Measurements from ENCODE around the gene SLC16A3.

DNA sequence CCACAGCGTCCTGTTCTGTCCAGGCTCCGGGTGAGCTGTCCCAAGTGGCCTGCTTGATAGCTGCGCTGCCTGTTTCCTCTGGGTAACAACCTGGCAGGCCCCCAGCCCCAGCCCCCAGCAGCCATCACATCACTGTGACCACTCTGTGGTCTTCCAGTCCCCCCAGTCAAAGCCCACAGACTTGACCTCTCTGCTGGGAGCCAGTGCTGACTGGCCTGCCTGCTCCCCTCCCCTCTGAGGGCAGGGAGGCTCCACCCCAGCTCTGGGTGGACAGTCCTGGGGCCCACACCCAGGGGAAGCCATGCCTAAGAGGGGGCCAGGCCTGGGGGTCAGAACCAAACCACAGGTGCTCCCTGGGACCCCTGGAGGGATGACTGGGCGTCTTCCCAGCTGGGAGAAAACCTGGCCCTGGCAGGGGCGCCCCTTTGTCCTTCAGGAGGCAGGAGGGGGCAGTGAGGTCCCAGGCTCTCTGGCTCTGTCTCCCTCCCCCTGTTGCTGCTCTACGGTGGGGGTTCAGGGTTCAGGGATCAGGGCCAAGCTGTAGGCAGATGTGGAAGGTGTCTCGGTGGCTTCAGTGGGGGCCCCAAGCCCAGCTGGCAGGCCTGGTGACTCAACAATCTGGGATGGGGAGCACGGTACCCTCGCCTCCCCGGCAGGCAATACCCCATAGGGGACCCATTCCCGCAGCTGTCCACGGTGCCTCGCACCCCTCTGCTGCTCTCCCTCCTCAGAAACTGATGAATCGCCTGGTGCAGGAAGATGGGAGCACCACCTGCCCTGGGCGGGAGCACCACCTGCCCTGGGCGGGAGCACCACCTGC lies 1.8 kb upstream of the SLC16A3 start:
- TF ChIP-seq, protein P1, sequence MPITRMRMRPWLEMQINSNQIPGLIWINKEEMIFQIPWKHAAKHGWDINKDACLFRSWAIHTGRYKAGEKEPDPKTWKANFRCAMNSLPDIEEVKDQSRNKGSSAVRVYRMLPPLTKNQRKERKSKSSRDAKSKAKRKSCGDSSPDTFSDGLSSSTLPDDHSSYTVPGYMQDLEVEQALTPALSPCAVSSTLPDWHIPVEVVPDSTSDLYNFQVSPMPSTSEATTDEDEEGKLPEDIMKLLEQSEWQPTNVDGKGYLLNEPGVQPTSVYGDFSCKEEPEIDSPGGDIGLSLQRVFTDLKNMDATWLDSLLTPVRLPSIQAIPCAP (CRISPR knock-in tag; IDR thresholded peaks at IDR 0.05): no peak
- TF ChIP-seq NFYB (CRISPR knock-in tag; conservative IDR thresholded peaks at IDR 0.05; ENCODE audit: low read depth): no peak
- TF ChIP-seq, protein P2, sequence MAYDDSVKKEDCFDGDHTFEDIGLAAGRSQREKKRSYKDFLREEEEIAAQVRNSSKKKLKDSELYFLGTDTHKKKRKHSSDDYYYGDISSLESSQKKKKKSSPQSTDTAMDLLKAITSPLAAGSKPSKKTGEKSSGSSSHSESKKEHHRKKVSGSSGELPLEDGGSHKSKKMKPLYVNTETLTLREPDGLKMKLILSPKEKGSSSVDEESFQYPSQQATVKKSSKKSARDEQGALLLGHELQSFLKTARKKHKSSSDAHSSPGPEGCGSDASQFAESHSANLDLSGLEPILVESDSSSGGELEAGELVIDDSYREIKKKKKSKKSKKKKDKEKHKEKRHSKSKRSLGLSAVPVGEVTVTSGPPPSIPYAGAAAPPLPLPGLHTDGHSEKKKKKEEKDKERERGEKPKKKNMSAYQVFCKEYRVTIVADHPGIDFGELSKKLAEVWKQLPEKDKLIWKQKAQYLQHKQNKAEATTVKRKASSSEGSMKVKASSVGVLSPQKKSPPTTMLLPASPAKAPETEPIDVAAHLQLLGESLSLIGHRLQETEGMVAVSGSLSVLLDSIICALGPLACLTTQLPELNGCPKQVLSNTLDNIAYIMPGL (CRISPR knock-in tag; IDR thresholded peaks at IDR 0.05): no peak
- TF ChIP-seq, protein P3, sequence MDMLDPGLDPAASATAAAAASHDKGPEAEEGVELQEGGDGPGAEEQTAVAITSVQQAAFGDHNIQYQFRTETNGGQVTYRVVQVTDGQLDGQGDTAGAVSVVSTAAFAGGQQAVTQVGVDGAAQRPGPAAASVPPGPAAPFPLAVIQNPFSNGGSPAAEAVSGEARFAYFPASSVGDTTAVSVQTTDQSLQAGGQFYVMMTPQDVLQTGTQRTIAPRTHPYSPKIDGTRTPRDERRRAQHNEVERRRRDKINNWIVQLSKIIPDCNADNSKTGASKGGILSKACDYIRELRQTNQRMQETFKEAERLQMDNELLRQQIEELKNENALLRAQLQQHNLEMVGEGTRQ (CRISPR knock-in tag; IDR thresholded peaks at IDR 0.05): no peak
- no peak for TF ChIP-seq MXD4 (CRISPR knock-in tag; IDR thresholded peaks at IDR 0.05; ENCODE audit: borderline replicate concordance)

All from WTC11 (cell line).